PFSK-1 (cell line): Measurements from ENCODE around the gene EGLN2.
A peak's percentile ranks its signal among the peaks of the same experiment; 100 is the strongest.

ENCODE experiments used
- POLR2AphosphoS5 ChIP-seq: IDR thresholded peaks from 2 replicates; pipeline ENCODE4 v1.6.1; 2012; ENCODE audit warnings: low read depth, mild to moderate bottlenecking, control low read depth, low read length, moderate library complexity
- REST ChIP-seq, 2 experiments: IDR thresholded peaks; 2 replicates each; pipeline versions ENCODE4 v1.6.1 to v1.8.0; 2011 to 2012; ENCODE audit warnings: low read depth in 2 of 2, low read length in 2 of 2, control low read depth in 1 of 2, inconsistent platforms in 1 of 2, mild to moderate bottlenecking in 1 of 2, moderate library complexity in 1 of 2; ENCODE audit not compliant: insufficient read depth in 1 of 2
- SIN3A ChIP-seq: IDR thresholded peaks from 2 replicates; pipeline ENCODE4 v1.6.1; 2012; ENCODE audit warnings: mild to moderate bottlenecking, low read length, moderate library complexity, borderline replicate concordance; ENCODE audit not compliant: insufficient read depth

GRCh38 chr19:40750874-40751537 is 48.0 kb upstream of the EGLN2 start, which contains the start of gene SNRPA:
- TF ChIP-seq REST (IDR thresholded peaks at IDR 0.05; ENCODE audit: insufficient read depth in 1 of 2, low read depth in 2 of 2, low read length in 2 of 2) (no peak; a peak in 1 of 4 replicates), POLR2AphosphoS5 (peak; percentile 91), SIN3A (peak; percentile 77; the same call in 1 of the 2 replicates)
